Stimulated activated CD8-positive, alpha-beta memory T cell treated with anti-CD3 and anti-CD28 coated beads, Interleukin-4, amount 100 ng/mL, for 24 hours (primary cell): ENCODE measurements around the gene VAV1.
"Not testable (repeated sequence)": the region's sequence is repeated elsewhere in the genome, so short reads cannot be mapped to it uniquely, and the experiment has no call there.

ENCODE experiments used
- DNase-seq: peaks from one replicate; pipeline ENCODE4 v3.0.0-alpha.2; 2020; ENCODE audit warnings: low read depth

VAV1 gene

GRCh38 chr19:6852001-6852400 is 79.5 kb downstream of the VAV1 start:
- no peak for DNase-seq

GRCh38 chr19:6853868-6854267 is 81.4 kb downstream of the VAV1 start:
- no peak for DNase-seq

- no peak for DNase-seq
Measured at GRCh38 chr19:6854758-6855157, 82.2 kb downstream of the VAV1 start.

DNA sequence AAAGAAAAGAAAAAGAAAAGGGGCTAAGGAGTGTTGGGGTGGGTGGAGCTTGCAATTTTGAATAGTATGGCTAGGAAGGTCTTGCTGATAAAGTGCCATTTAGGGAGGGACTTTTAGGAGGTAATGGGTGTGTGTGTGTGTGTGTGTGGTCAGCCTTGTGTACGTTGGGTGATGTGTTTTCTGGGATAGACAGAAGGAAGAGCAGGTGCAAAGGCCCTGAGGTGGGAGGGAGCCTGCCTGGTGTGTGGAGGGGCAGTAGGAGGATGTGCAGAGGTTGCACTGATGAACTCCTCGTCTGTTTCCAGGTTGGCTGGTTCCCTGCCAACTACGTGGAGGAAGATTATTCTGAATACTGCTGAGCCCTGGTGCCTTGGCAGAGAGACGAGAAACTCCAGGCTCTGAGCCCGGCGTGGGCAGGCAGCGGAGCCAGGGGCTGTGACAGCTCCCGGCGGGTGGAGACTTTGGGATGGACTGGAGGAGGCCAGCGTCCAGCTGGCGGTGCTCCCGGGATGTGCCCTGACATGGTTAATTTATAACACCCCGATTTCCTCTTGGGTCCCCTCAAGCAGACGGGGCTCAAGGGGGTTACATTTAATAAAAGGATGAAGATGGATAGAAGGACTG is 84.4 kb downstream of the VAV1 start:
- no peak for DNase-seq

GRCh38 chr19:6861683-6862286 is 89.3 kb downstream of the VAV1 start:
- DNase-seq, result no peak

- peak; percentile 83 for DNase-seq
Measured at GRCh38 chr19:6862673-6863078, 90.2 kb downstream of the VAV1 start.

DNA sequence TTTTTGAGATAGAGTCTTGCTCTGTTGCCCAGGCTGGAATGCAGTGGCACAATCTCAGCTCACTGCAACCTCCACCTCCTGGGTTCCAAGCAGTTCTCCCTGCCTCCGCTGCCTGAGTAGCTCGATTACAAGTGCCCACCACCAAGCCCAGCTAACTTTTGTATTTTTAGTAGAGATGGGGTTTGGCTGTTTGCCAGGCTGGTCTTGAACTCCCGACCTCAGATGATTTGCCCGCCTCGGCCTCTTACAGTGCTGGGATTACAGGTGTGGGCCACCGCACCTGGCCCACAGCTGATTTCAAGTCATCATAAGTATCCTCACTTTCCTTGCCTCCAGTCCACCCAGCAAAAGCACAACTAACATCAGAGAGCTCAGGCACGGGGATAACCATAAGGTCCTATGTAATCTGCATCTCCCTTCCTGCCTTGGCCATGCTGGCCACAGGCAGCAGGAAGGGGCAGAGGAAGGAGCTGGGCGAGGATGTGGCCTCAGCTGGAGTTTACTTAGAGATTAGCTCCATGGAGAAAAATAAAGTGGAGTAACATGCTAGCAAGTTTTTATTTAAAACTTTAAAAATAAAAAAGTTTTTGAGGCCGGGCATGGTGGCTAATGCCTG is 91.9 kb downstream of the VAV1 start:
- no peak for DNase-seq

- DNase-seq, result no peak
Measured at GRCh38 chr19:6865849-6866248, 93.3 kb downstream of the VAV1 start.

DNA sequence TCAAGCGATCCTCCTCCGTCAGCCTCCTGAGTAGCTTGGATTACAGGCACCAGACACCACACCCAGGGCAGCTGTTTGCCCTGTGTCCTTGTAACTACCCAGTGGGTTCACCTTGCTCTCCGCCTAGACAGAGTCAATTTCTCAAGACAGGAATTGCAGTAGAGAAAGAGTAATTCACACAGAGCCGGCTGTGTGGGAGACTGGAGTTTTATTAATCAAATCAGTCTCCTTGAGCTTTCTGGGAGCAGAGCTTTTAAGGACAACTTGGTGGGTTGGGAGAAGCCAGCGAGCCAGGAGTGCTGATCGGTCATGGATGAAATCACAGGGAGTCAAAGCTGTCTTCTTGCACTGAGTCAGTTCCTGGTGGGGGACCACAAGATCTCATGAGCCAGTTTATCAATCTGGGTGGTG is 94.2 kb downstream of the VAV1 start:
- DNase-seq, result no peak

DNA sequence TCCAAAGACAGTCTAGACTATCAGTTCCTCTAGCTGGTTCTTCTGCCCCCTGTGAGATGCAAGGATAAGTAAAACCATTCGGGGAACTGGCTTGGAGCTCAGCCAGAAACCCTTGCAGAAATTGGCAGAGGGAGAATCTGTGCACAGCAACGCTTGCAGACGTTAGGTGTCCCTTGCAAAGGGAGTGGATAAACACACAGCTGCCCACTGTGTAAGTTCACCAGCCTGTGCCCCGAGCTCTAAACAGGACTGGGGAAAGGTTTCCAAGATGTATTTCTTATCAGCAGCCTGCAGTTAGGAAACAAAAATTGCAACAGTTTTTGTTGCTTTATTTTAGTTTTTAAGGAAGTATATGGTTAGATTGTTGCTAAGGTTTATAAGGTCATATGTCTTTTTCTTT is 95.8 kb downstream of the VAV1 start:
- DNase-seq, result no peak

DNA sequence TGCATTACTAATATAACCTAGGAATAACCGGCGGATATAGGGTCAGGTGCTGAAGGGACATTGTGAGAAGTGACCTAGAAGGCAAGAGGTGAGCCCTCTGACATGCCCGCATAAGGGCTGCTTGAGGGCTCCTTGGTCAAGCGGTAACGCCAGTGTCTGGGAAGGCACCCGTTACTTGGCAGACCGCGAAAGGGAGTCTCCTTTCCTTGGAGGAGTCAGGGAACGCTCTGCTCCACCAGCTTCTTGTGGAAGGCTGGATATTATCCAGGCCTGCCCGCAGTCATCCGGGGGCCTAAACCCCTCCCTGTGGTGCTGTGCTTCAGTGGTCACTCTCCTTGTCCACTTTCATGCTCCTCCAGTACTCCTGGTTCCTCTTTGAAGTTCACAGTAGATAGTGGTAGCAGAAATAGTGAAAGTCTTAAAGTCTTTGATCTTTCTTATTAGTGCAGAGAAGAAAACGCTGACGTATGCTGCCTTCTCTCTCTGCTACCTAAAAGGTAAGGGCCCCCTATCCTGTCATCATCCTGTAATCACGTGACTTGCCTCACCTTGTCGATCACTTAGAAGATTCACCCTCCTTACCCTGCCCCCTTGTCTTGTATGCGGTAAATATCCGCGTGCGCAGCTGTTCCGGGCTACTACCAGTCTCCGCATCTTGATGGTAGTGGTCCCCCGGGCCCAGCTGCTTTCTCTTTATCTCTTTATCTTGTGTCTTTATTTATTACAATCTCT is 96.8 kb downstream of the VAV1 start:
- DNase-seq, result not testable (repeated sequence)

DNA sequence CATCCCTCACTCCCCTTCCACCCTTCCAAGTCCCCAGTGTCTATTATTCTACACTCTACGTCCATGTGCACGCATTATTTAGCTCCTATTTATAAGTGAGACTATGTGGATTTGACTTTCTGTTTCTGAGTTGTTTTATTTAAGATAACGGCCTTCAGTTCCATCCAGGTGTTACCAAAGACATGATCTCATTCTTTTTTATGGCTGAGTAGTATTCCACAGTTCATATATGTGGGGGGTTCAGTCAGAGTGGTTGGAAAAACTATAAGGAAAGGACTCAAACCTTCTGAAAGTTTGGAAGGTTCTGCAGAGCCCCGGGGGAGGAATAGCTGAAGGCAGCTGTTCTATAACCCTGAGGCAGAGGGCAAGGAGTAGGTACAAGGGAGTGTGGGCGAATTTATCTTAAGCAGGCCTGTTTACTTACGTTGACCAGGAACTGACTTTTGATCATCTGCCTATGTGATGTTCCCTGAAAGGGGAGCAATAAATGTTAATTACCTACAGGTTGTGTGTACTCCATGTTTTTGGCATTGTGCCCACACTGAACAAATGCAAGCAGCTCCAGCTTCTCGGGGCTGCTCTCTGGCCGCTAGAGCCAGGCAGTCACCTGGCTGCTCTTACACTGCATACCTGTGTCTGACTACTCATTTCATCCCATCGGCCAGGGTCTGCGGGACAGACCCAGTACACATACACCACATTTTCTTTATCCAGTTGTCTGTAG is 101.4 kb downstream of the VAV1 start:
- no peak for DNase-seq

DNA sequence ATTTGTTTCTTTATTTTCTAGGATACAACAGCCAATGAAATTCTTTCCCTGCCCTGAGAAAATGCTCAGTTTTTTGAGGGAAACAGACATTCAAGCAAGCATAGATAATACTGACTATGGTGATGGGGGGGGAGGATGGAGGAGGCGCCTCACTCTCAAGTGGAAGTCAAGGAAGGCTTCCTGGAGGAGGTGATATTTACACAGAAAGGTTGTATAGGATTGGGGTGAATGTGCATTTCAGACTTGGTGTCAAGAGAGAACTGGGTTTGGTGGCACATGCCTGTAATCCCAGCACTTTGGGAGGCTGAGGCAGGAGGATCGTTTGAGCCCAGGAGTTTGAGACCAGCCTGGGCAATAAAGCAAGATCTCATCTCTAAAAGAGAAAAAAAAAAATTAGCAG is 102.7 kb downstream of the VAV1 start:
- no peak for DNase-seq

GRCh38 chr19:6876748-6877147 is 104.2 kb downstream of the VAV1 start:
- DNase-seq, result no peak

- DNase-seq, result no peak
Measured at GRCh38 chr19:6877766-6878165, 105.3 kb downstream of the VAV1 start.

- no peak for DNase-seq
Measured at GRCh38 chr19:6886277-6886897, 113.9 kb downstream of the VAV1 start.

- DNase-seq, result no peak
Measured at GRCh38 chr19:6887316-6887715, 114.8 kb downstream of the VAV1 start, which contains the start of gene ADGRE1. Gene ADGRE1, plus strand, starts transcription at chr19:6887579. Its CDS starts 30 bp downstream, at chr19:6887609.

DNA sequence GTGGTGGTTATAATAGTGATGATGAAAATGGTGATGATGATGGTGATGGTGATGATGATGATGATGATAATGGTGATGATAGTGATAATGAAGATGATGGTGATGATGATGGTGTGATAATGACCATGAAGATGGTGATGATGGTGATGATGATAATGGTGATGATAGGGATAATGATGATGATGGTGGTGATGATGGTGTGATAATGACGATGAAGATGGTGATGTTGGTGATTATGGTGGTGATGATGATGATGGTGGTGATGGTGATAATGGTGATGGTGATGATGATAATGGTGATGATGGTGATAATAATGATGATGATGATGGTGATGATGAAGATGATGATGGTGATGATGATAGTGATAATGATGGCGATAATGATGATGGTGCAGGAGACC is 116.5 kb downstream of the VAV1 start:
- no peak for DNase-seq

- DNase-seq, result no peak
Measured at GRCh38 chr19:6890401-6890913, 117.9 kb downstream of the VAV1 start.

GRCh38 chr19:6890938-6891337 is 118.4 kb downstream of the VAV1 start:
- DNase-seq, result peak; percentile 4

DNA sequence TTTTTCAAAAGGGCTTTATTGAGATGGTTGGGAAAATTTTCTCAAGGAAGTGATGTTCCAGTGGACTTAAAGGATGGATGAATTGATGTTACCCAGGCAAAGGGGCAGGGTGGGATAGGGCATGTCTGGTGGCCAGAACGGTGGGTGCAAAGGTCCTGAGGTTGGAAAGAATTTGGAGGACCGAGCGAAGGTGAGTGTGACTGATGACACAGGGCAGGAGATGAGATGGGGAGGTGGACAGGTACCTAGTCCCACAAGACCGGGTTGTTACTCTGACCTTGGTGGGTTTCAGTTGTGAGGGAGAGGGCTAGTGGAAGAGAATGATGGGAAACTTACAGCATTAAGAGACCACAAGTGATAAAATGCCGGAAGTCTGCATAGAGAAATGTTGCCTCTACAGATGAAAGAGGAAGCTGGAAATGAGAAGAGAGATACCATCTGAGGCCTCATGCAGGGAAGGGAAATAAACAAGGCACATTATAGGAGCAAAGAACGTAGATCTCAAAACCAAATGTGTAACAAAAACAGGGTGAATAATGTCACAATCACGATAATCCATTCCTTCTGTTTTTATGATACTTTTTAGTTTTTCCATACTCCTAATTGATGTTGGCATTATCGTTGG is 119.4 kb downstream of the VAV1 start:
- no peak for DNase-seq
